ENCODE measurements around the gene OR4D9.

DNA sequence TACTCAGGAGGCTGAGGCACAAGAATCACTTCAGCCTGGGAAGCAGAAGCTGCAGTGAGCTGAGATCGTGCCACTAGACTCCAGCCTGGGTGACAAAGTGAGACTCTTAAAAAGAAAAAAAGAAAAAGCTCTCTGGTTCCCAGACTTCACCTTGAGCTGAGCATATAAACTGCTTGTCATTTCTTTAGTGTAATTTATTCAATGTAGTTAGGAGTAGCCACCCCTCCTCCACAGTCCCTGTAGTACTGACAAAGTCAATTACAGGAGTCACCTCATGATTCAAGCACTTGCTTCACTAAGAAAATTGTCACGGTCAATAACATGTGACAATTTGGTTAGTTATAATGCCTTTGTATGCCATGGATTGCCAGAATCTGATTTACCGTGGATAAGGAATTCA lies 31.0 kb upstream of the OR4D9 start:
- TF ChIP-seq, protein P1, sequence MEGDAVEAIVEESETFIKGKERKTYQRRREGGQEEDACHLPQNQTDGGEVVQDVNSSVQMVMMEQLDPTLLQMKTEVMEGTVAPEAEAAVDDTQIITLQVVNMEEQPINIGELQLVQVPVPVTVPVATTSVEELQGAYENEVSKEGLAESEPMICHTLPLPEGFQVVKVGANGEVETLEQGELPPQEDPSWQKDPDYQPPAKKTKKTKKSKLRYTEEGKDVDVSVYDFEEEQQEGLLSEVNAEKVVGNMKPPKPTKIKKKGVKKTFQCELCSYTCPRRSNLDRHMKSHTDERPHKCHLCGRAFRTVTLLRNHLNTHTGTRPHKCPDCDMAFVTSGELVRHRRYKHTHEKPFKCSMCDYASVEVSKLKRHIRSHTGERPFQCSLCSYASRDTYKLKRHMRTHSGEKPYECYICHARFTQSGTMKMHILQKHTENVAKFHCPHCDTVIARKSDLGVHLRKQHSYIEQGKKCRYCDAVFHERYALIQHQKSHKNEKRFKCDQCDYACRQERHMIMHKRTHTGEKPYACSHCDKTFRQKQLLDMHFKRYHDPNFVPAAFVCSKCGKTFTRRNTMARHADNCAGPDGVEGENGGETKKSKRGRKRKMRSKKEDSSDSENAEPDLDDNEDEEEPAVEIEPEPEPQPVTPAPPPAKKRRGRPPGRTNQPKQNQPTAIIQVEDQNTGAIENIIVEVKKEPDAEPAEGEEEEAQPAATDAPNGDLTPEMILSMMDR (conservative IDR thresholded peaks at IDR 0.05; ENCODE audit: low read depth in 2 of 2), result no peak
- TF ChIP-seq JUNB (IDR thresholded peaks at IDR 0.05; ENCODE audit: unreplicated experiment), result no peak
- TF ChIP-seq, protein P2, sequence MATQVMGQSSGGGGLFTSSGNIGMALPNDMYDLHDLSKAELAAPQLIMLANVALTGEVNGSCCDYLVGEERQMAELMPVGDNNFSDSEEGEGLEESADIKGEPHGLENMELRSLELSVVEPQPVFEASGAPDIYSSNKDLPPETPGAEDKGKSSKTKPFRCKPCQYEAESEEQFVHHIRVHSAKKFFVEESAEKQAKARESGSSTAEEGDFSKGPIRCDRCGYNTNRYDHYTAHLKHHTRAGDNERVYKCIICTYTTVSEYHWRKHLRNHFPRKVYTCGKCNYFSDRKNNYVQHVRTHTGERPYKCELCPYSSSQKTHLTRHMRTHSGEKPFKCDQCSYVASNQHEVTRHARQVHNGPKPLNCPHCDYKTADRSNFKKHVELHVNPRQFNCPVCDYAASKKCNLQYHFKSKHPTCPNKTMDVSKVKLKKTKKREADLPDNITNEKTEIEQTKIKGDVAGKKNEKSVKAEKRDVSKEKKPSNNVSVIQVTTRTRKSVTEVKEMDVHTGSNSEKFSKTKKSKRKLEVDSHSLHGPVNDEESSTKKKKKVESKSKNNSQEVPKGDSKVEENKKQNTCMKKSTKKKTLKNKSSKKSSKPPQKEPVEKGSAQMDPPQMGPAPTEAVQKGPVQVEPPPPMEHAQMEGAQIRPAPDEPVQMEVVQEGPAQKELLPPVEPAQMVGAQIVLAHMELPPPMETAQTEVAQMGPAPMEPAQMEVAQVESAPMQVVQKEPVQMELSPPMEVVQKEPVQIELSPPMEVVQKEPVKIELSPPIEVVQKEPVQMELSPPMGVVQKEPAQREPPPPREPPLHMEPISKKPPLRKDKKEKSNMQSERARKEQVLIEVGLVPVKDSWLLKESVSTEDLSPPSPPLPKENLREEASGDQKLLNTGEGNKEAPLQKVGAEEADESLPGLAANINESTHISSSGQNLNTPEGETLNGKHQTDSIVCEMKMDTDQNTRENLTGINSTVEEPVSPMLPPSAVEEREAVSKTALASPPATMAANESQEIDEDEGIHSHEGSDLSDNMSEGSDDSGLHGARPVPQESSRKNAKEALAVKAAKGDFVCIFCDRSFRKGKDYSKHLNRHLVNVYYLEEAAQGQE (IDR thresholded peaks at IDR 0.05; ENCODE audit: unreplicated experiment), result no peak
- TF ChIP-seq EZH2phosphoT487 (IDR thresholded peaks at IDR 0.05; ENCODE audit: unreplicated experiment), result no peak
- TF ChIP-seq POLR2AphosphoS5 (IDR thresholded peaks at IDR 0.05; ENCODE audit: low read depth), result no peak
- TF ChIP-seq EZH2 (IDR thresholded peaks at IDR 0.05; ENCODE audit: low read depth, unreplicated experiment), result no peak
- TF ChIP-seq ZNF331 (CRISPR knock-in tag; IDR thresholded peaks at IDR 0.05; ENCODE audit: low read depth), result no peak
- TF ChIP-seq, protein P3, sequence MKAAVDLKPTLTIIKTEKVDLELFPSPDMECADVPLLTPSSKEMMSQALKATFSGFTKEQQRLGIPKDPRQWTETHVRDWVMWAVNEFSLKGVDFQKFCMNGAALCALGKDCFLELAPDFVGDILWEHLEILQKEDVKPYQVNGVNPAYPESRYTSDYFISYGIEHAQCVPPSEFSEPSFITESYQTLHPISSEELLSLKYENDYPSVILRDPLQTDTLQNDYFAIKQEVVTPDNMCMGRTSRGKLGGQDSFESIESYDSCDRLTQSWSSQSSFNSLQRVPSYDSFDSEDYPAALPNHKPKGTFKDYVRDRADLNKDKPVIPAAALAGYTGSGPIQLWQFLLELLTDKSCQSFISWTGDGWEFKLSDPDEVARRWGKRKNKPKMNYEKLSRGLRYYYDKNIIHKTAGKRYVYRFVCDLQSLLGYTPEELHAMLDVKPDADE (IDR thresholded peaks at IDR 0.05), result no peak
- no peak for TF ChIP-seq STAT1 (IDR thresholded peaks at IDR 0.05; ENCODE audit: unreplicated experiment)

All from GM23338 (cell line).